Thymus (tissue), 11 donors: ENCODE data around the gene RUBCN. TPM values are rescaled to one million over a fixed set of nuclear protein-coding genes. Genes with fewer than 3 reads are reported as not detected.
"Not testable (repeated sequence)": the region's sequence is repeated elsewhere in the genome, so short reads cannot be mapped to it uniquely, and the experiment has no call there.

Experiments used
- DNase-seq, 9 donors: peaks; one replicate each; pipeline ENCODE4 v3.0.0-alpha.2; 2013; ENCODE audit warnings: low spot score in 9 of 9, low read depth in 6 of 9, missing footprints in 1 of 9
- H3K27ac ChIP-seq, 2 donors: one replicate each; pipeline ENCODE4 v1.5.1; 2013; ENCODE audit warnings: control low read depth in 1 of 2, low read depth in 1 of 2, low read length in 1 of 2, mild to moderate bottlenecking in 1 of 2, moderate library complexity in 1 of 2
- H3K27me3 ChIP-seq, 2 donors: one replicate each; pipeline ENCODE4 v1.5.1; 2013; ENCODE audit warnings: low read length in 1 of 2; ENCODE audit not compliant: control insufficient read depth in 2 of 2, insufficient read depth in 1 of 2
- H3K36me3 ChIP-seq, 2 donors: one replicate each; pipeline ENCODE4 v1.5.1; 2013; ENCODE audit warnings: low read length in 1 of 2, mild to moderate bottlenecking in 1 of 2, moderate library complexity in 1 of 2; ENCODE audit not compliant: control insufficient read depth in 2 of 2, insufficient read depth in 2 of 2
- H3K4me1 ChIP-seq, 2 donors: one replicate each; pipeline ENCODE4 v1.5.1; 2013; ENCODE audit warnings: low read length in 2 of 2; ENCODE audit not compliant: control insufficient read depth in 2 of 2, insufficient read depth in 2 of 2
- H3K4me3 ChIP-seq, 2 donors: one replicate each; pipeline ENCODE4 v1.5.1; 2013; ENCODE audit warnings: low read length in 2 of 2, control low read depth in 1 of 2, mild to moderate bottlenecking in 1 of 2
- H3K9me3 ChIP-seq, 2 donors: one replicate each; pipeline ENCODE4 v1.5.1; 2013; ENCODE audit warnings: low read length in 1 of 2, mild to moderate bottlenecking in 1 of 2; ENCODE audit not compliant: control insufficient read depth in 2 of 2, insufficient read depth in 1 of 2
- WGBS: extraction: QIAGEN DNeasy Blood & Tissue Kit; methylation state at CpG from one replicate; pipeline ENCODE4 v1.1.7; 2013; 5-methylcytosine and 5-hydroxymethylcytosine counted together
- polyA plus RNA-seq: library from polyadenylated mRNA; stranded (reverse); fragments of 200-250 nt; gene quantifications from one replicate; pipeline ENCODE4 v1.2.3, GENCODE V29; 2013
- total RNA-seq: library from RNA; stranded (reverse); fragments of 120-200 nt; gene quantifications from one replicate; pipeline ENCODE4 v1.2.4, GENCODE V29; 2013
- donor health status: healthy.

The RUBCN gene
- total and polyA plus RNA-seq, 2 donors: 5.9 to 12.0 TPM

GRCh38 chr3:197728487-197728886, 8.2 kb downstream of the RUBCN start:
- no peak for DNase-seq
- WGBS: 89% methylated on average over 8 of the region's 8 CpGs
- H3K36me3 ChIP-seq: no peaks in the 10 kb centered on the region
- no peaks in the 10 kb centered on the region for H3K27me3 ChIP-seq
- no peak overlapping the region for H3K27ac ChIP-seq
- H3K4me3 ChIP-seq: no peak overlapping the region
- H3K4me1 ChIP-seq: peaks cover 0 to 5% of the 10 kb centered on the region in 2 donors
- peaks cover 0 to 4% of the 10 kb centered on the region in 2 donors for H3K9me3 ChIP-seq

DNA sequence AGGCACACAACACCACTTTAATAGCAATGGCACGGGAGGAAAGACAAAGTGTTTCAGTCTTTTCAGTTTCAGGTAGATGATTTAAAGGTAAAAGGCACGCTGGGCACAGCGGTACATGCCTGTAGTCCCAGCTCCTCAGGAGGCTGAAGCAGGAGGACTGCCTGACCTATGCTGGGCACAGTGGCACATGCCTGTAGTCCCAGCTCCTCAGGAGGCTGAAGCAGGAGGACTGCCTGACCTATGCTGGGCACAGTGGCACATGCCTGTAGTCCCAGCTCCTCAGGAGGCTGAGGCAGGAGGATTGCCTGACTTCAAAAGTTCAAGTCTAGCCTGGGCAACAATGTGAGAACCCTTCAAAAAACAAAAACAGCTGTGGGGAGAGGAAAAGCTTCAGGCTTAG, 8.8 kb downstream of the RUBCN start:
- H3K27me3 ChIP-seq, H3K4me3 ChIP-seq, H3K27ac ChIP-seq, DNase-seq, H3K36me3 ChIP-seq, H3K9me3 ChIP-seq, H3K4me1 ChIP-seq: not testable (repeated sequence)
- WGBS: 98% methylated on average over 3 of the region's 3 CpGs

GRCh38 chr3:197722734-197723133, 14.0 kb downstream of the RUBCN start:
- 98% methylated on average over 2 of the region's 2 CpGs for WGBS
- Histone ChIP-seq H3K4me1 (no peaks in the 10 kb centered on the region), H3K27me3 (no peaks in the 10 kb centered on the region), H3K27ac (no peak overlapping the region), H3K9me3 (peaks cover 0 to 7% of the 10 kb centered on the region in 2 donors), H3K36me3 (peaks cover 0 to 3% of the 10 kb centered on the region in 2 donors), H3K4me3 (no peak overlapping the region)
- DNase-seq: no peak

- H3K27me3 ChIP-seq: no peaks in the 10 kb centered on the region
- no peak for DNase-seq
- peaks cover 4% of the 10 kb centered on the region in 2 donors for H3K36me3 ChIP-seq
- H3K4me1 ChIP-seq: no peaks in the 10 kb centered on the region
- peaks cover 0 to 7% of the 10 kb centered on the region in 2 donors for H3K9me3 ChIP-seq
- H3K27ac ChIP-seq: no peak overlapping the region
- no peak overlapping the region for H3K4me3 ChIP-seq
- 97% methylated on average over 10 of the region's 10 CpGs for WGBS
Measured at GRCh38 chr3:197720694-197721093, 16.0 kb downstream of the RUBCN start.

- H3K36me3 ChIP-seq: peaks cover 4 to 8% of the 10 kb centered on the region in 2 donors
- H3K4me1 ChIP-seq: no peaks in the 10 kb centered on the region
- DNase-seq: no peak
- no peaks in the 10 kb centered on the region for H3K27me3 ChIP-seq
- H3K27ac ChIP-seq: no peak overlapping the region
- WGBS: 96% methylated on average over 8 of the region's 8 CpGs
- H3K9me3 ChIP-seq: peaks cover 0 to 7% of the 10 kb centered on the region in 2 donors
- no peak overlapping the region for H3K4me3 ChIP-seq
Measured at GRCh38 chr3:197718891-197719290, 17.8 kb downstream of the RUBCN start.

- H3K27me3 ChIP-seq: no peaks in the 10 kb centered on the region
- H3K4me3 ChIP-seq: no peak overlapping the region
- peaks cover 3 to 16% of the 10 kb centered on the region in 2 donors for H3K4me1 ChIP-seq
- whole genome bisulfite sequencing: 97% methylated on average over 4 of the region's 4 CpGs
- H3K9me3 ChIP-seq: no peaks in the 10 kb centered on the region
- peaks cover 4 to 8% of the 10 kb centered on the region in 2 donors for H3K36me3 ChIP-seq
- H3K27ac ChIP-seq: no peak overlapping the region
- no peak for DNase-seq
Measured at GRCh38 chr3:197714251-197714650, 22.5 kb downstream of the RUBCN start.

DNA sequence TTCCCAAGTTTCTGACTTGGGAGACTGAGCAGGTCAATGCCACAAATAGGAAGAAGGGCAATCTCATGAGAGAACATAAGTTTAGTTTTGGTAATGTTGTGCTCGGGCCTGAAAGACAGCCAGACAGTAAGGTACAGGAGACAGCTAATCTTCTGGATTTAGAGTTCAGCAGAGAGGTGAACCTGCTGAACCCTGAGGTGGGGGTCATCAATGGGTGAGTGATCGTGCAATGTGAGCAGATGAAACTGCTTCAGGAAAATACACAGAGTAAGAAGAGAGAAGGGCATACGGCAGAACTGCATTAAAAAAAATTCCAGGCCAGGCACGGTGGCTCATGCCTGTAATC, 23.3 kb downstream of the RUBCN start:
- Histone ChIP-seq H3K9me3 (no peaks in the 10 kb centered on the region), H3K27ac (peak overlapping the region; percentile 26 to 60), H3K4me1 (peaks cover 3 to 16% of the 10 kb centered on the region in 2 donors), H3K27me3 (no peaks in the 10 kb centered on the region), H3K36me3 (peaks cover 4 to 8% of the 10 kb centered on the region in 2 donors), H3K4me3 (no peak overlapping the region)
- DNase-seq: no peak
- WGBS: 96% methylated on average over 4 of the region's 4 CpGs

GRCh38 chr3:197711973-197712707, 24.6 kb downstream of the RUBCN start:
- peak; percentile 63 to 95 (median 84) for DNase-seq
- Histone ChIP-seq H3K9me3 (no peaks in the 10 kb centered on the region), H3K4me1 (peaks cover 3 to 16% of the 10 kb centered on the region in 2 donors), H3K4me3 (peak overlapping the region; percentile 11 to 25), H3K27me3 (no peaks in the 10 kb centered on the region), H3K36me3 (peaks cover 4% of the 10 kb centered on the region in 2 donors), H3K27ac (peak overlapping the region; percentile 95 to 97)
- under 1% methylated on average over 9 of the region's 9 CpGs for WGBS

DNA sequence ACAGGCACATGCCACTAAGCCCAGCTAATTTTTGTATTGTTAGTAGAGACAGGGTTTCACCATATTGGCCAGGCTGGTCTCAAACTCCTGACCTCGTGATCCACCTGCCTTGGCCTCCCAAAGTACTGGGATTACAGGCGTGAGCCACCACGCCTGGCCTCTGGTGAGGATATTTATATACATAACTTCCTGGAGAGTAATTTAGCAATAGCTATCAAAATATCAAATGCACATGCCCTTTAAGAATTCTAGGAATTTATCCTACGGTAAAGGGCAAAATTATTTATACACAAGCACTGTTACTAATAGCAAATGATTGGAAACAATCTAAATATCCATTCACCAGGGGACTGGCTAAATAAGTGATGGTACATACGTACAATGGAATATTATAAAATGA, 25.7 kb downstream of the RUBCN start:
- H3K4me3 ChIP-seq, H3K36me3 ChIP-seq, H3K27ac ChIP-seq, H3K27me3 ChIP-seq, H3K9me3 ChIP-seq, DNase-seq: not testable (repeated sequence)
- WGBS: 97% methylated on average over 5 of the region's 5 CpGs
- peaks cover 3 to 16% of the 10 kb centered on the region in 2 donors for H3K4me1 ChIP-seq
